Chondrocyte (in vitro differentiated cells): ENCODE data around the gene CAV3. TPM values are rescaled to one million over a fixed set of nuclear protein-coding genes. Genes with fewer than 3 reads are reported as not detected.
A peak's percentile ranks its signal among the peaks of the same experiment; 100 is the strongest.

ENCODE experiments used
- DNase-seq: peaks from one replicate; pipeline ENCODE4 v3.0.0; 2021; ENCODE audit warnings: mixed read lengths, low spot score
- H3K27ac Mint-ChIP-seq: one replicate; pipeline ENCODE4 v1.8.0; 2021; ENCODE audit warnings: mild to moderate bottlenecking, moderate library complexity, mixed read lengths; ENCODE audit not compliant: unreplicated experiment
- H3K27me3 Mint-ChIP-seq: 2 replicates; pipeline ENCODE4 v1.8.0; 2021; ENCODE audit warnings: low read depth, mixed read lengths
- H3K36me3 Mint-ChIP-seq: 2 replicates; pipeline ENCODE4 v1.8.0; 2021; ENCODE audit warnings: low read depth, mixed read lengths
- H3K4me1 Mint-ChIP-seq: 2 replicates; pipeline ENCODE4 v1.8.0; 2021; ENCODE audit warnings: low read depth, mild to moderate bottlenecking, mixed read lengths
- H3K4me3 Mint-ChIP-seq: one replicate; pipeline ENCODE4 v1.8.0; 2021; ENCODE audit warnings: mild to moderate bottlenecking, moderate library complexity, mixed read lengths; ENCODE audit not compliant: unreplicated experiment
- H3K9me3 Mint-ChIP-seq: 2 replicates; pipeline ENCODE4 v1.8.0; 2021; ENCODE audit warnings: low read depth, mixed read lengths
- total RNA-seq: library from RNA; stranded (reverse); gene quantifications from 3 replicates; pipeline ENCODE4 v1.2.1, GENCODE V29; 2021
- TF ChIP-seq, protein P1 (sequence below): fragments of 200-600 bp; sonication (generic); IDR thresholded peaks from 2 replicates; pipeline ENCODE4 v1.5.0; 2021; ENCODE audit warnings: antibody characterized with exemption, mild to moderate bottlenecking, moderate library complexity

CAV3 gene
- total RNA-seq, 1 donor from 2014 or later: not detected

DNA sequence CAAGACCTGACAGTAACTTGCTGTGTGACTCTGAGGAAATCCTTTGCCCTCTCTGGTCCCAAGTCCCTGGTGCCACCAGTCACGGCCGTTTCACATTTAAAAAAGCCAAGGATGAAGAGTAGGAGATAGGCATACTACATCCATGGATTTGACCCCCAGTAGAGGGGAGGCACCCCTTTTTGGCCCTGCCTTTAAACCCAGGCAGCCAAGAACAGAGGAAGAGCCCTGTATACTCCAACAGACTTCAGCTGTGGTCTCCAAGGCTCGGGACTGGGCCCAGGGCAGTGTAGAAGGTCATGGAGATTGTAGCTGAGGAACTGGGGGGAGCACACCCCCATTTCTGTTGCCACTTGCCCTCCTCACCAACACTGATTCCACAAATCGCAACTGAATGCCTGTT, 3.7 kb downstream of the CAV3 start:
- no peaks in the 10 kb centered on the region for H3K36me3 Mint-ChIP-seq
- DNase-seq: no peak
- H3K27me3 Mint-ChIP-seq: no peaks in the 10 kb centered on the region
- no peaks in the 10 kb centered on the region for H3K9me3 Mint-ChIP-seq
- no peak overlapping the region for H3K27ac Mint-ChIP-seq
- TF ChIP-seq, protein P1, sequence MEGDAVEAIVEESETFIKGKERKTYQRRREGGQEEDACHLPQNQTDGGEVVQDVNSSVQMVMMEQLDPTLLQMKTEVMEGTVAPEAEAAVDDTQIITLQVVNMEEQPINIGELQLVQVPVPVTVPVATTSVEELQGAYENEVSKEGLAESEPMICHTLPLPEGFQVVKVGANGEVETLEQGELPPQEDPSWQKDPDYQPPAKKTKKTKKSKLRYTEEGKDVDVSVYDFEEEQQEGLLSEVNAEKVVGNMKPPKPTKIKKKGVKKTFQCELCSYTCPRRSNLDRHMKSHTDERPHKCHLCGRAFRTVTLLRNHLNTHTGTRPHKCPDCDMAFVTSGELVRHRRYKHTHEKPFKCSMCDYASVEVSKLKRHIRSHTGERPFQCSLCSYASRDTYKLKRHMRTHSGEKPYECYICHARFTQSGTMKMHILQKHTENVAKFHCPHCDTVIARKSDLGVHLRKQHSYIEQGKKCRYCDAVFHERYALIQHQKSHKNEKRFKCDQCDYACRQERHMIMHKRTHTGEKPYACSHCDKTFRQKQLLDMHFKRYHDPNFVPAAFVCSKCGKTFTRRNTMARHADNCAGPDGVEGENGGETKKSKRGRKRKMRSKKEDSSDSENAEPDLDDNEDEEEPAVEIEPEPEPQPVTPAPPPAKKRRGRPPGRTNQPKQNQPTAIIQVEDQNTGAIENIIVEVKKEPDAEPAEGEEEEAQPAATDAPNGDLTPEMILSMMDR: no peak
- no peak overlapping the region for H3K4me3 Mint-ChIP-seq
- H3K4me1 Mint-ChIP-seq: peaks cover 30% of the 10 kb centered on the region

DNA sequence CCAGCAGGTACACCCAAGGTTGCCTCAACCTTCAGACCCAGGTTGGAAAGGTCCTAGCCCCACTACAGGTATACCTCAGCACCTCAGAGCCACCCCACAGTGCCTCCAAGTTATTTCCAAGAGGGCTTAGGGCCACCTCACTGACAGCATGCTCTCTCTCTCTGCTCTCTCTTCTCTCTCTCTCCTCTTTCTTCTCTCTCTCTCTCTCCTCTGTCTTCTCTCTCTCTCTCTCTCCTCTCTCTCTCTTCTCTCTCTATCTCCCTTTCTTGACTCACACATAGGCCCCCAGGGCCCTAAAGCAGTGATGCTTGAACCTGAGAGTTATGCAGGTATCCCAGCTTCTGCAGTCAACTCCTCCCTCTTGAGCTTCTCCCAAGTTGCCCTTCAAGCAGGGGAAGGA, 4.2 kb downstream of the CAV3 start:
- Mint-ChIP-seq H3K4me3 (no peak overlapping the region), H3K27ac (no peak overlapping the region), H3K36me3 (no peaks in the 10 kb centered on the region), H3K27me3 (no peaks in the 10 kb centered on the region), H3K9me3 (no peaks in the 10 kb centered on the region), H3K4me1 (peaks cover 35% of the 10 kb centered on the region)
- DNase-seq: no peak
- TF ChIP-seq, protein P1: no peak

DNA sequence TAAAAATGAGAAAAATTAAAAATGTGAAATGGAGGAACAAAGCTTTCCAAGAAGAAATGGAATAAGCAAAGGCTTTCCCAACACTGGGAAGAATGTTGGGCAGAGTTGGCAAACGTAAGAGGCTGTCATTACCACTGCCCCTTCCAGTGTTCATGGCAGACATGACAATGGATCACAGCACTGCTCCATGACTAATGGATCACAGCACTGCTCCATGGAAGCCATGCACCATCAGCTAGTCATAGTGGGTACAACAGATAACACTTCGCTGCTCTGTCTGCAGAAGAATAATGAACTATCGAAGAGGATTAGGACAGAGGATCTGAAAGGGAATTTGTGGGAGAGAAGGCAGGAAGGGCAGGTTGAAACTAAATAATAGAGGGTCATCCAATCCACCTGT, 5.0 kb downstream of the CAV3 start:
- no peak overlapping the region for H3K27ac Mint-ChIP-seq
- H3K36me3 Mint-ChIP-seq: no peaks in the 10 kb centered on the region
- TF ChIP-seq, protein P1: no peak
- no peak for DNase-seq
- no peaks in the 10 kb centered on the region for H3K9me3 Mint-ChIP-seq
- H3K27me3 Mint-ChIP-seq: no peaks in the 10 kb centered on the region
- peaks cover 40% of the 10 kb centered on the region for H3K4me1 Mint-ChIP-seq
- H3K4me3 Mint-ChIP-seq: no peak overlapping the region

DNA sequence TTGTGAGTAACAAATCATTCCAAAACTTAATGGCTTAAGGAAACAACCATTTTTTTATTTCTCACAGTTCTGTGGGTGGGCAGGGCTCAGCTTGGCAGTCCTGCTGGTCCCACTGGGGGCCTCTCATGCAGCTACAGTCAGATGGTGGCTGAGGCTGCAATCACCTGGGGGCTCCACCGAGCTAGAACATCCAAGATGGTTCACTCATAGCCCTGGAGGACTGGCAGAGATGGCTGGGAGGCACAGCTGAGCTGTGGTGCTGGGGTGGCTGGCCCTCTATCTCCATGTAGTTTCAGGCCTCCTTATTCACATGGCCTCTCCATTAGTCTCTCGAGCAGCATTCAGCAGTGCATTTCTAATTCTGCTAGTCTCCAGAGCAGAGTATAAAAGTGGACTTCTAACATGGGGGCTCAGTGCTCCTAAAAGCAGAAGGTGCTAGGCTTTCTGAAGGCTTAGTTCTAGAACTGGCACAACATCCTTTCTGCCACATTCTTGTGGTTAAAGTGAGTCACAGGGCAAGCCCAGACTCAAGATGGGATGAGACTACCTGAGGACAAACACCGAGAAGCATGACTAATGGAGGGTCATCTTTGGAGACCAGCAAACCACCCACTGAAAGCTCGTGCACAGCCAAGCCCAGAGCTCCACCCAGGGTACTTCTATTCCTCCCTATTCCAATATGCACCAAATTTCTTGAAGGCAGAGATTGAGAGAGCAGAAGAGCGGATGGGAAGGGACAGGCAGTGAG, 6.3 kb downstream of the CAV3 start:
- peaks cover 38% of the 10 kb centered on the region for H3K4me1 Mint-ChIP-seq
- TF ChIP-seq, protein P1: no peak
- no peaks in the 10 kb centered on the region for H3K36me3 Mint-ChIP-seq
- no peak for DNase-seq
- no peak overlapping the region for H3K4me3 Mint-ChIP-seq
- H3K9me3 Mint-ChIP-seq: no peaks in the 10 kb centered on the region
- peak overlapping the region; percentile 19 for H3K27ac Mint-ChIP-seq
- H3K27me3 Mint-ChIP-seq: no peaks in the 10 kb centered on the region

DNA sequence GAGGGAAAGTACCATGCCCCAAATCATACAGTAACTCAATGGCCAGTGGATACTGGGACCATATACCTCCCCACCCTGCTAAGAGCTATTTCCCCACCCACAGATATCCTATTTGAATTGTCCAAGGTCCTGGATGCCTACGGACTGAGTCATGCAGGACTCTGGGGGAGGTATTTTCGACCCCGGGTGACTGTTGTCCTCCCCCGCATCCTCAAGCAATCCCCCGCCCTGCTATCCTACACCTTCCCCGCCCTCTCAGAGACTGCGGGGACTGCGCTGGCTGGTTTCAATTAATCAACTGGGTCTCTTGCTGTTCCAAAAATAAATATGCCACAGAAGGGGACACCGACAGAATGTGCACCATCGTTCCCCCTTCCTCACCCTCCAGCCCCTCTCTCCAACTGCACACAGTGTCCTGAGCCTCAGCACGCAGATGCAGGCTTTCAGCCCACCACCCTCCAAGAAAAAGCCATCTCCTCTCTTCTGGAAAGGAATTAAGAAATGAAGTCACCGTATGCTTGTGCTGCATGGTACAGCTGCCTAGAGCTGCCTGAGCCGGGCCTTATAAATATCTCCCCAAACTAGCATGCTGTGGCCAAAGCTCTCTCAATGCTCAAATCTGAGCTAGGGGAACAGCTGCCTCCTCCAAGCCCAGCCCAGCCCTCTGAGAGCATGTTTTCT, 8.1 kb downstream of the CAV3 start:
- no peaks in the 10 kb centered on the region for H3K36me3 Mint-ChIP-seq
- H3K4me3 Mint-ChIP-seq: peak overlapping the region; percentile 44
- H3K4me1 Mint-ChIP-seq: peaks cover 38% of the 10 kb centered on the region
- H3K27ac Mint-ChIP-seq: peak overlapping the region; percentile 55
- TF ChIP-seq, protein P1: no peak
- H3K9me3 Mint-ChIP-seq: no peaks in the 10 kb centered on the region
- DNase-seq: no peak
- H3K27me3 Mint-ChIP-seq: no peaks in the 10 kb centered on the region
